Spleen (tissue), 11 donors: ENCODE data around the gene SH3RF3. TPM values are rescaled to one million over a fixed set of nuclear protein-coding genes. Genes with fewer than 3 reads are reported as not detected.

ENCODE experiments used
- DNase-seq: peaks from one replicate; pipeline ENCODE4 v3.0.0-alpha.2; 2020
- H3K27ac ChIP-seq, 8 donors: fragments of 200-600 bp; sonication (generic) in 7 of 8; 1 replicate in 4 of 8; 2 replicates in 4 of 8; pipeline versions ENCODE4 v1.5.0 to v1.8.0; 2016 to 2021; ENCODE audit warnings: inconsistent platforms in 4 of 8, mild to moderate bottlenecking in 4 of 8, moderate library complexity in 1 of 8
- H3K27me3 ChIP-seq, 7 donors: fragments of 200-600 bp; sonication (generic) in 6 of 7; replicated peaks in 1 of 7; 1 replicate in 4 of 7; 2 replicates in 3 of 7; pipeline versions ENCODE4 v1.5.0 to v1.8.0; 2016 to 2021; ENCODE audit warnings: inconsistent platforms in 3 of 7, mild to moderate bottlenecking in 1 of 7
- H3K36me3 ChIP-seq, 6 donors: fragments of 200-600 bp; sonication (generic) in 5 of 6; 1 replicate in 4 of 6; 2 replicates in 2 of 6; pipeline versions ENCODE4 v1.5.0 to v1.8.0; 2016 to 2021; ENCODE audit warnings: inconsistent platforms in 2 of 6
- H3K4me1 ChIP-seq, 6 donors: fragments of 200-600 bp; sonication (generic) in 5 of 6; 1 replicate in 3 of 6; 2 replicates in 3 of 6; pipeline versions ENCODE4 v1.5.0 to v1.8.0; 2016 to 2021; ENCODE audit warnings: inconsistent platforms in 3 of 6
- H3K4me3 ChIP-seq, 8 donors: fragments of 200-600 bp; sonication (generic) in 7 of 8; 1 replicate in 4 of 8; 2 replicates in 4 of 8; pipeline versions ENCODE4 v1.5.0 to v1.8.0; 2016 to 2021; ENCODE audit warnings: inconsistent platforms in 4 of 8, mild to moderate bottlenecking in 4 of 8, moderate library complexity in 2 of 8
- H3K9me3 ChIP-seq, 8 donors: fragments of 200-600 bp; sonication (generic) in 7 of 8; 1 replicate in 4 of 8; 2 replicates in 4 of 8; pipeline versions ENCODE4 v1.5.0 to v1.8.0; 2016 to 2021; ENCODE audit warnings: inconsistent platforms in 4 of 8
- CTCF ChIP-seq, 11 experiments: fragments of 200-600 bp in 7 of 11; fragments of 450-650 bp in 4 of 11; sonication (generic) in 4 of 11; IDR thresholded peaks in 8 of 11; conservative IDR thresholded peaks in 3 of 11; 1 replicate in 7 of 11; 2 replicates in 4 of 11; pipeline versions ENCODE4 v1.4.0 to v1.8.0; 2016 to 2021; ENCODE audit warnings: antibody characterized with exemption in 11 of 11, inconsistent platforms in 4 of 11, mild to moderate bottlenecking in 1 of 11
- POLR2A ChIP-seq, 3 donors: fragments of 450-650 bp; IDR thresholded peaks; one replicate each; pipeline ENCODE4 v1.5.1; 2017; ENCODE audit warnings: antibody characterized with exemption in 3 of 3, mild to moderate bottlenecking in 1 of 3
- POLR2AphosphoS5 ChIP-seq, 3 donors: sonication (generic); formaldehyde crosslinking; IDR thresholded peaks; one replicate each; pipeline ENCODE4 v1.5.1; 2017; ENCODE audit warnings: antibody characterized with exemption in 3 of 3
- WGBS, 5 donors: extraction: QIAGEN DNeasy Blood & Tissue Kit in 3 of 5; methylation state at CpG; one replicate each; pipeline versions ENCODE4 v1.1.5 to v1.1.7; 2013 to 2018; 5-methylcytosine and 5-hydroxymethylcytosine counted together
- intact Hi-C: fragments of 100-400 bp; cut with DNase I; formaldehyde crosslinking; loops from one replicate; pipeline ENCODE4 v1.15.0; 2023; ENCODE audit warnings: low total_unique reads
- polyA plus RNA-seq, 3 donors: library from polyadenylated mRNA; stranded (reverse); fragments of 200-250 nt; gene quantifications; one replicate each; pipeline ENCODE4 v1.2.1, GENCODE V29; 2013
- total RNA-seq, 7 donors: library from RNA; depleted of rRNA in 3 of 7; stranded (reverse); fragments of >200 nt in 3 of 7; fragmentation: NEBNext Ultra II Directional in 4 of 7; extraction: Animal tissue kit (Norgen Biotek cat#: 25700) in 4 of 7; gene quantifications; one replicate each; pipeline versions ENCODE4 v1.1.0 to v1.2.1, GENCODE V29; 2016 to 2021
- donor health status: healthy with polysubstance abuse.
- donor health status: DM: no; HTN: no; CAD: no; lungs with moderate emphysema.
- donor health status: DM: no; HTN: no; CAD: no.
- donor health status: Bipolar disorder and iron deficiency.
- donor health status: healthy.
- donor health status: DM: no; HTN: no; CAD: no.
- donor health status: DM: yes; HTN: yes; CAD: no.

SH3RF3 gene
- total and polyA plus RNA-seq, 10 donors, result 1.3 to 7.6 (median 4.7) TPM

GRCh38 chr2:109499566-109499965, 370.6 kb downstream of the SH3RF3 start:
- DNase-seq, result no peak
- no peak for TF ChIP-seq POLR2A (IDR thresholded peaks at IDR 0.05)
- TF ChIP-seq POLR2AphosphoS5 (IDR thresholded peaks at IDR 0.05), result peak in 1 of 3 donors; percentile 39
- Histone ChIP-seq H3K27me3 (no peaks in the 10 kb centered on the region), H3K36me3 (peaks cover 0 to 14% (median 0%) of the 10 kb centered on the region in 6 donors), H3K27ac (peak overlapping the region in 1 of 8 donors; percentile 22), H3K4me1 (peaks cover 0 to 28% (median 16%) of the 10 kb centered on the region in 6 donors), H3K4me3 (no peak overlapping the region), H3K9me3 (no peaks in the 10 kb centered on the region)
- intact Hi-C loops, result no loop called here
- 31 to 51% (median 37%) methylated on average over 3 to 5 of the region's 5 CpGs for WGBS, 5 donors

- WGBS, 5 donors, result 90 to 92% (median 90%) methylated on average over 8 of the region's 8 CpGs
- Histone ChIP-seq H3K36me3 (peaks cover 0 to 14% (median 0%) of the 10 kb centered on the region in 6 donors), H3K27ac (no peak overlapping the region), H3K4me1 (peaks cover 0 to 28% (median 16%) of the 10 kb centered on the region in 6 donors), H3K4me3 (no peak overlapping the region), H3K9me3 (no peaks in the 10 kb centered on the region), H3K27me3 (no peaks in the 10 kb centered on the region)
- peak; percentile 50 for DNase-seq
- intact Hi-C loops, result no loop called here
- TF ChIP-seq CTCF (IDR thresholded peaks at IDR 0.05 in 8 of 11, conservative IDR thresholded peaks at IDR 0.05 in 3 of 11), result no peak
- no peak for TF ChIP-seq POLR2AphosphoS5 (IDR thresholded peaks at IDR 0.05)
- TF ChIP-seq POLR2A (IDR thresholded peaks at IDR 0.05), result no peak
Measured at GRCh38 chr2:109500910-109501309, 371.9 kb downstream of the SH3RF3 start.

GRCh38 chr2:109501461-109501860, 372.5 kb downstream of the SH3RF3 start:
- H3K4me1 ChIP-seq, result peaks cover 0 to 28% (median 16%) of the 10 kb centered on the region in 6 donors
- H3K27me3 ChIP-seq, result no peaks in the 10 kb centered on the region
- WGBS, 5 donors, result 87 to 95% (median 90%) methylated on average over 18 to 21 of the region's 21 CpGs
- no peak for DNase-seq
- H3K4me3 ChIP-seq, result no peak overlapping the region
- no peaks in the 10 kb centered on the region for H3K9me3 ChIP-seq
- peaks cover 0 to 14% (median 0%) of the 10 kb centered on the region in 6 donors for H3K36me3 ChIP-seq
- intact Hi-C loops, result no loop called here
- no peak overlapping the region for H3K27ac ChIP-seq
- TF ChIP-seq POLR2AphosphoS5 (IDR thresholded peaks at IDR 0.05) (no peak), CTCF (IDR thresholded peaks at IDR 0.05 in 8 of 11, conservative IDR thresholded peaks at IDR 0.05 in 3 of 11) (no peak), POLR2A (IDR thresholded peaks at IDR 0.05) (no peak)

GRCh38 chr2:109503191-109503590, 374.2 kb downstream of the SH3RF3 start:
- Histone ChIP-seq H3K4me3 (no peak overlapping the region), H3K27me3 (no peaks in the 10 kb centered on the region), H3K9me3 (no peaks in the 10 kb centered on the region), H3K27ac (no peak overlapping the region), H3K36me3 (peaks cover 0 to 14% (median 0%) of the 10 kb centered on the region in 6 donors), H3K4me1 (peaks cover 0 to 20% (median 10%) of the 10 kb centered on the region in 6 donors)
- no peak for DNase-seq
- TF ChIP-seq CTCF (IDR thresholded peaks at IDR 0.05 in 8 of 11, conservative IDR thresholded peaks at IDR 0.05 in 3 of 11) (no peak), POLR2A (IDR thresholded peaks at IDR 0.05) (no peak), POLR2AphosphoS5 (IDR thresholded peaks at IDR 0.05) (no peak)
- intact Hi-C loops, result no loop called here
- 26 to 48% (median 43%) methylated on average over 5 of the region's 5 CpGs for WGBS, 5 donors
